HepG2 (cell line): Measurements from ENCODE around the gene TRAP1. TPM values are rescaled to one million over a fixed set of nuclear protein-coding genes. Genes with fewer than 3 reads are reported as not detected.

ENCODE experiments used
- MTF1 ChIP-seq: sonication (generic); formaldehyde crosslinking; IDR thresholded peaks from 2 replicates; pipeline ENCODE4 v1.5.0; 2020; ENCODE audit warnings: missing genetic modification reagents
- SMC3 ChIP-seq: IDR thresholded peaks from 2 replicates; pipeline ENCODE4 v1.6.1; 2011; ENCODE audit warnings: low read length, improper control_type of control experiment
- ZBTB26 ChIP-seq: IDR thresholded peaks from 2 replicates; pipeline ENCODE4 v1.6.1; 2016; ENCODE audit warnings: missing compliant biosample characterization, missing genetic modification reagents, borderline replicate concordance
- ZBTB37 ChIP-seq: sonication (generic); formaldehyde crosslinking; IDR thresholded peaks from 2 replicates; pipeline ENCODE4 v1.4.0; 2020; ENCODE audit warnings: mild to moderate bottlenecking, missing genetic modification reagents
- ZBTB49 ChIP-seq: sonication (generic); formaldehyde crosslinking; IDR thresholded peaks from 2 replicates; pipeline ENCODE4 v1.4.0; 2020; ENCODE audit warnings: missing genetic modification reagents, borderline replicate concordance
- ZFP91 ChIP-seq: sonication (generic); formaldehyde crosslinking; IDR thresholded peaks from 2 replicates; pipeline ENCODE4 v1.9.0; 2022; ENCODE audit warnings: missing genetic modification reagents, mild to moderate bottlenecking, borderline replicate concordance
- ZNF460 ChIP-seq: sonication (generic); formaldehyde crosslinking; IDR thresholded peaks from 2 replicates; pipeline ENCODE4 v1.5.1; 2020; ENCODE audit warnings: missing genetic modification reagents, mild to moderate bottlenecking, borderline replicate concordance
- polyA plus RNA-seq, 8 experiments: library from polyadenylated mRNA; depleted of rRNA in 3 of 8; stranded (reverse) in 7 of 8; unstranded in 1 of 8; fragments of >200 nt; fragmentation: Illumina TruSeq in 4 of 8; extraction: Trizol in 4 of 8; gene quantifications; 2 replicates each; pipeline versions ENCODE4 v1.2.1 to v1.2.3, GENCODE V29; 2011 to 2016; ENCODE audit warnings: low read depth in 4 of 8, missing spikeins in 1 of 8, mixed read lengths in 1 of 8; ENCODE audit not compliant: insufficient read depth in 1 of 8
- total RNA-seq, 5 experiments: library from RNA; depleted of rRNA; stranded (reverse); fragments of >200 nt; fragmentation: Illumina TruSeq; extraction: Trizol; gene quantifications; 2 replicates each; pipeline ENCODE4 v1.2.3, GENCODE V29; 2016; ENCODE audit warnings: low read depth in 1 of 5

The TRAP1 gene
- total and polyA plus RNA-seq, 2 of the 13 experiments (the other 11 are each of a cell fraction or from before 2014, with no cell fraction given) = 127 to 240 TPM

- TF ChIP-seq ZFP91 (CRISPR knock-in tag) (peak; percentile 17; the same call in 1 of the 2 replicates), MTF1 (CRISPR knock-in tag) (no peak), ZNF460 (no peak), ZBTB26 (CRISPR knock-in tag) (no peak; the same call in 1 of the 2 replicates), SMC3 (no peak), ZBTB49 (no peak), ZBTB37 (CRISPR knock-in tag) (no peak)
Observed at GRCh38 chr16:3717235-3718018, at the start of gene TRAP1 (continued).
